AG09309 (cell line): ENCODE measurements around the gene PKP1.

ENCODE experiments used
- DNase-seq: peaks from one replicate; pipeline ENCODE4 v3.0.0-alpha.2; 2010; ENCODE audit warnings: low read depth
- H3K4me3 ChIP-seq: 2 replicates; pipeline ENCODE4 v1.5.1; 2011; ENCODE audit warnings: mild to moderate bottlenecking, low read depth, low read length, moderate library complexity; ENCODE audit not compliant: control insufficient read depth
- TF ChIP-seq, protein P1 (sequence below): IDR thresholded peaks from 2 replicates; pipeline ENCODE4 v1.5.1; 2011; ENCODE audit warnings: mild to moderate bottlenecking, low read depth, low read length, inconsistent platforms; ENCODE audit not compliant: insufficient read depth, control insufficient read depth; ENCODE audit errors: missing control alignments

PKP1 gene

DNA sequence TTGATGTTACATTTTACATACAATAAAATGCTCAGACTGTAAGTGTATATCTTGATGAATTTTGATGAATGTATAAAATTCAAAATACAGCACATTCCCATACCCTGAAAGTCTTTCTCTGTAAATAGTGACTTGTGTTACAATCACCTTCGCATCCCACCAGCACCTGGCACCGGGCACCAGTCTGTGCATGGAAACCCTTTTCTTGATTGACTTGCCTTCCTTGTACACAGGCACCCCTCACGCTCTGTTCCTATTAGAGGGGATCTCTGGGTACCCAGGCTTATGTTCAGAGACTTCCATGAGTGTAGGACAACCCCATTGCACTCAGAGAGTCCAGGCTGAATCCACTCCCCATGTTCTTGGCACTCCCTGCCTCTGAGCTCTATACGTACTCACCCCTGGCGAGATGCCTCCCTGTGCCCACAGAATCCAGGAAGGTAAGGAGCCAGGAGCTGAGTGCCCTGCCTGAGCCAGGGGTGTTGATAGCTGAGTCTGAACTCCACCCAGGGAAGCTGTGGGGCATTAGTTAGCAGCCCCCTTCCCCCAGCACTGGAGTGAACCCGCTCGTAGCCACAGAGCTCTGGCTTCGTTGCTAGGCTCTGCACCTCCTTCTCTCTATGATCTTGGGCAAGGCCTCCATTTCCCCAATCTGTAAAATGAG lies 22.5 kb upstream of the PKP1 start:
- no peak for DNase-seq
- TF ChIP-seq, protein P1, sequence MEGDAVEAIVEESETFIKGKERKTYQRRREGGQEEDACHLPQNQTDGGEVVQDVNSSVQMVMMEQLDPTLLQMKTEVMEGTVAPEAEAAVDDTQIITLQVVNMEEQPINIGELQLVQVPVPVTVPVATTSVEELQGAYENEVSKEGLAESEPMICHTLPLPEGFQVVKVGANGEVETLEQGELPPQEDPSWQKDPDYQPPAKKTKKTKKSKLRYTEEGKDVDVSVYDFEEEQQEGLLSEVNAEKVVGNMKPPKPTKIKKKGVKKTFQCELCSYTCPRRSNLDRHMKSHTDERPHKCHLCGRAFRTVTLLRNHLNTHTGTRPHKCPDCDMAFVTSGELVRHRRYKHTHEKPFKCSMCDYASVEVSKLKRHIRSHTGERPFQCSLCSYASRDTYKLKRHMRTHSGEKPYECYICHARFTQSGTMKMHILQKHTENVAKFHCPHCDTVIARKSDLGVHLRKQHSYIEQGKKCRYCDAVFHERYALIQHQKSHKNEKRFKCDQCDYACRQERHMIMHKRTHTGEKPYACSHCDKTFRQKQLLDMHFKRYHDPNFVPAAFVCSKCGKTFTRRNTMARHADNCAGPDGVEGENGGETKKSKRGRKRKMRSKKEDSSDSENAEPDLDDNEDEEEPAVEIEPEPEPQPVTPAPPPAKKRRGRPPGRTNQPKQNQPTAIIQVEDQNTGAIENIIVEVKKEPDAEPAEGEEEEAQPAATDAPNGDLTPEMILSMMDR: no peak
- no peak overlapping the region for H3K4me3 ChIP-seq

DNA sequence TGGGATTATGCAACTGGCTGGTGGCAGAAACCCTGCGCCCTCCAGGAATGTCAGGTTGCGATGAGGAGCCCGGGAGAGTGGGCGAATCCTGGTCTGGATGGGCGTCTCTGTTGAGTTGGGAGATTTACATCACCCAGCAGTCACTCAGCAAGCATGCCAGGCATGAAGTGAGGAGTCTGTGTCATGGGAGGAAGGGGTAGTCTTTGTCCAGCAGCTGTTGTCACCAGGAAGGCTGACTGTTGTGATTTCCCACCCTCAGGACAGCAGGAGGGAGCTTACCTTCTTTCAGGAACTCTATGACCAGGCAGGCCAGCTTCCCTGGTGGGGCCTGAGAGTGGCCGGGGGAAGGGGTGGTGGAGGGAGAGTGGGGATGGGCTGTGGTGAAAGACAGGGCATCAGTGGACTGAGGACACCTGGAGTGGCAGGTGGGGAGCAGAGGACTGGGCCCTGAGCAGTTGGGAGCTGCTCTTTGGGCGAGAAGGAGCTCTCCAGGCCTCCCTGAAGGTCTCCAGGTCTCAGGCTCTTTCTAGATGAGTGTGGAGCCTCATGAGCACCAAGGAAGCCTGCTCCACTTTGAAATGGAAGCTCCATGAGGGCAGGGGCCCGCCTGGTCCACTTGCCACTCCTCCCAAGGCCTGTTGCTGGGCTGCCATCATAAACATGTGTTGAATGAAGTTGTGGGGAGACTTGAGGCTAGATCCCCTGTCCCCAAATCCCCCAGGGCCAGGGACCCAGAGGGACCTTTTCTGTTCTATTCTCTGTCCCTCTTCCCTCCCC lies 21.3 kb upstream of the PKP1 start:
- no peak for DNase-seq
- TF ChIP-seq, protein P1: no peak
- H3K4me3 ChIP-seq: no peak overlapping the region

DNA sequence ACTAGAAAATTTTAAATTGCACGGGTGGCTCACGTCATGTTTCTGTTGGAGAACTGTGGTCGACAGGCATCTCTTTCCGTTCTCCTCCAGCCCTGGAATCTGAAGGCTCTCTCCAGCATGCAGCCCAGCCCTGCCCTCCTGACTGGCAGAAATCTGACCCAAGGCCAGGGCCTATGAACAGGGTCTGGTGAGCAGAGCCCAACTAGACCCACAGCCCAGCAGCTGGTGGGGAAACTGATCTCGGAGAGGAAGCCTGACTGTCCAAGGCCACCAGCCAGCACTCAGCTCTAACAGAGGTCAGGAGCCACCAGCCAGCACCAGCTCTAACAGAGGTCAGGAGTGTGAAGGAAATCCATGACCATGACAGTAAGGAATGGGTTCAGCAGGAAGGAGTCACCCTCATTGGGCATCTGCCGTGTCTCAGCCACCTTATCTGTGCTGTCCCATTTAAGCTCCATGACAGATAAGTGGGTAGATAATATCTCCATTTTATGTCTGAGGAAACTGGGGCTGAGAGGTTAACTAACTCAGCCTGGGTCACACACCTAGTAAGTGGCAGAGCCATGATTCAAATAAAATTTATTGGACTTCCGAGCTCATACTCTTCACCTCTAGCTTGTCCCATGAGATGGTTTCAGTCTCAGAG lies 20.2 kb upstream of the PKP1 start:
- H3K4me3 ChIP-seq: no peak overlapping the region

DNA sequence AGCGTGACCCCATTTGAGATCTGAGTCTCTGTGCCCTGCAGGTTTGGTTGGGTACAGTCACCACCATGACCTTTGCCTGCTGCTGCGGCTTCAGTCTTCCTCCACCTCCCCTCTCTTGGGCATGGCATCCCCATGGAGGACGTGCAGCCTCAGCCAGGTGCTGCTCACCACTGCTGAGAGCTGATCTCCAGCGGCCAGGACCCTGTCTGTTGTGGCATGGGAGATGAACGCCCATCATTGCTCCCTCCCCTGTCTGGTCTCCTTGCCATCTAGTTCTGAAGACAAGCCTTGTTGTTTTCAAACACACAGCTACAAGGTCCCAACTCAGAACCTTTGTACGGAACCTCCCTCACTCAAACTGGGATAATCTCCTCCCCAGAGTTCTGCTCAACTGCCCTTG lies 19.2 kb upstream of the PKP1 start:
- TF ChIP-seq, protein P1: no peak
- DNase-seq: no peak
- no peak overlapping the region for H3K4me3 ChIP-seq

More for the DNA sequence above, 20.2 kb upstream of the PKP1 start:
- TF ChIP-seq, protein P1: no peak
- DNase-seq: no peak

DNA sequence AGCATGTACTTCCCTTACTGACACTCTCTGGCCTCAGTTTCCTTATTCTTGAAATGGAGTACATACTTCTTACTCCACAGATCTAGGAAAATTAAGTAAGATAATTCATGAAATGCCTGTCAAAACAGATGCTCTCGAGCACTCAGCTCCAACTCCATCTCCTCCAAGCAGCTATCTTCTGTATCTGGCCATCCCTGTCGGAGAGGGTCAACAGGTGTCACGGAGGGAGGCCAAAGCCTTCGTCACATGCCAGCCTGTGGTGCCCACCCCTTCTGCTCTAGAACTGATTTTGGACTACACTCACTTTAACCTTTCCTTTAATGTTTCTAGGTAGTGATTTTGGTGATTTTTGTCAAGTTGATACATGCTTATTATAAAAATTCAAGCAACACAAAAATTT lies 18.8 kb upstream of the PKP1 start:
- TF ChIP-seq, protein P1: no peak
- no peak for DNase-seq
- no peak overlapping the region for H3K4me3 ChIP-seq

DNA sequence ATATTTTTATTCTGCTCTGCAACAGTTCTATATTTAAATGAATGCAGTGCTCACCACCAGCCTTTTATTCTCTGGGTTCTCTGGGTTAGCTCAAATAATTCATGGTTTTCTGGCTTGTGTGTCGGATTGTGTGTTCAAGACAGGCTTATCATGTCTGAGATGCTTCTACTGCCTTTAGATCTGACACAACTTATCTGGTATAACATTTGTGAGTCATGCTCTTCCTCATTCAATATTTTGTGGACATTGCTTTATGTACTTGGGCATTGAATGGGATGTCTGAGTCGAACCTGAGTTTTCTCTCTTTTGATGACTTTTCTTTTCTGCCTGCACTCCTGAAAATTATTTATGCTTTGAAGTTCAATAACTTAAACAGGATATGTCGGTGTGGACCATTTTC lies 17.6 kb upstream of the PKP1 start:
- no peak for DNase-seq
- TF ChIP-seq, protein P1: no peak
- no peak overlapping the region for H3K4me3 ChIP-seq
